ENCODE measurements around the gene BAAT. TPM values are rescaled to one million over a fixed set of nuclear protein-coding genes. Genes with fewer than 3 reads are reported as not detected.

The BAAT gene
- total and polyA plus RNA-seq, 2 experiments from 2014 or later, result 0.19 TPM; not detected in 1

- no peak overlapping the region for H3K27ac ChIP-seq
- 78 to 79% methylated on average over 3 of the region's 3 CpGs for WGBS, 2 experiments (ENCODE audit: low coverage in 1 of 2, low lambda C conversion rate in 2 of 2, missing lambda C conversion rate in 2 of 2)
- no peaks in the 10 kb centered on the region for H3K36me3 ChIP-seq (ENCODE audit: low read depth)
- peaks cover 16% of the 10 kb centered on the region for H3F3A ChIP-seq (ENCODE audit: insufficient read depth)
- H3K9me2 ChIP-seq (ENCODE audit: insufficient read depth), result no peaks in the 10 kb centered on the region
- H3K9ac ChIP-seq, result no peak overlapping the region
- no peaks in the 10 kb centered on the region for H3K79me2 ChIP-seq (ENCODE audit: insufficient read depth)
- no peaks in the 10 kb centered on the region for H3K9me3 ChIP-seq (ENCODE audit: low read depth)
- peaks cover 20% of the 10 kb centered on the region for H3K4me1 ChIP-seq (ENCODE audit: insufficient read depth)
- DNase-seq, result no peak
- TF ChIP-seq EZH2phosphoT487 (IDR thresholded peaks at IDR 0.05; ENCODE audit: insufficient read depth, low read depth) (no peak), EZH2 (IDR thresholded peaks at IDR 0.05; ENCODE audit: insufficient read depth, poor library complexity, severe bottlenecking) (no peak)
- H3K4me2 ChIP-seq (ENCODE audit: unreplicated experiment), result no peak overlapping the region
- no peak overlapping the region for H3K4me3 ChIP-seq
- H2AFZ ChIP-seq, result no peak overlapping the region
- H3K27me3 ChIP-seq (replicated peaks; ENCODE audit: insufficient read depth), result no peaks in the 10 kb centered on the region
- in situ Hi-C loops (cut with MboI), result no loop called here
- no peaks in the 10 kb centered on the region for H4K20me1 ChIP-seq (ENCODE audit: insufficient read depth)
Observed at GRCh38 chr9:101381118-101381517, 3.7 kb downstream of the BAAT start.

- Histone ChIP-seq H3K4me2 (ENCODE audit: unreplicated experiment) (no peak overlapping the region), H2AFZ (no peak overlapping the region), H3K9ac (no peak overlapping the region), H3K4me3 (no peak overlapping the region), H3K79me2 (ENCODE audit: insufficient read depth) (no peaks in the 10 kb centered on the region), H3K4me1 (ENCODE audit: insufficient read depth) (peaks cover 26% of the 10 kb centered on the region), H3K27ac (no peak overlapping the region), H3K9me2 (ENCODE audit: insufficient read depth) (no peaks in the 10 kb centered on the region), H3K36me3 (ENCODE audit: low read depth) (no peaks in the 10 kb centered on the region), H3F3A (ENCODE audit: insufficient read depth) (peaks cover 21% of the 10 kb centered on the region), H3K9me3 (ENCODE audit: low read depth) (no peaks in the 10 kb centered on the region), H4K20me1 (ENCODE audit: insufficient read depth) (no peaks in the 10 kb centered on the region), H3K27me3 (replicated peaks; ENCODE audit: insufficient read depth) (no peaks in the 10 kb centered on the region)
- in situ Hi-C loops (cut with MboI), result no loop called here
- TF ChIP-seq EZH2phosphoT487 (IDR thresholded peaks at IDR 0.05; ENCODE audit: insufficient read depth, low read depth), result no peak
- TF ChIP-seq EZH2 (IDR thresholded peaks at IDR 0.05; ENCODE audit: insufficient read depth, poor library complexity, severe bottlenecking), result no peak
- no peak for DNase-seq
Observed at GRCh38 chr9:101380295-101380694, 4.5 kb downstream of the BAAT start.

GRCh38 chr9:101376111-101376848, 8.5 kb downstream of the BAAT start:
- Histone ChIP-seq H3K4me3 (no peak overlapping the region), H3K4me2 (ENCODE audit: unreplicated experiment) (peak overlapping the region; percentile 58), H4K20me1 (ENCODE audit: insufficient read depth) (no peaks in the 10 kb centered on the region), H3K79me2 (ENCODE audit: insufficient read depth) (no peaks in the 10 kb centered on the region), H3K9me3 (ENCODE audit: low read depth) (no peaks in the 10 kb centered on the region), H3K27ac (peak overlapping the region; percentile 72), H3K4me1 (ENCODE audit: insufficient read depth) (peaks cover 25% of the 10 kb centered on the region), H3K27me3 (replicated peaks; ENCODE audit: insufficient read depth) (no peaks in the 10 kb centered on the region), H3K36me3 (ENCODE audit: low read depth) (no peaks in the 10 kb centered on the region), H3K9ac (0 out of 2 replicates have a peak overlapping the region, but pooled peaks have one; percentile 16), H3F3A (ENCODE audit: insufficient read depth) (peaks cover 21% of the 10 kb centered on the region), H3K9me2 (ENCODE audit: insufficient read depth) (no peaks in the 10 kb centered on the region; the same call in 1 of the 2 replicates), H2AFZ (0 out of 2 replicates have a peak overlapping the region, but pooled peaks have one; percentile 13)
- 0 out of 2 replicates have a peak, but pooled peaks have one; percentile 31 for TF ChIP-seq EZH2phosphoT487 (IDR thresholded peaks at IDR 0.05; ENCODE audit: insufficient read depth, low read depth)
- no peak for TF ChIP-seq EZH2 (IDR thresholded peaks at IDR 0.05; ENCODE audit: insufficient read depth, poor library complexity, severe bottlenecking)
- DNase-seq, result peak; percentile 95
- in situ Hi-C loops (cut with MboI), result no loop called here
- 7 to 9% methylated on average over 6 of the region's 6 CpGs for WGBS, 2 experiments (ENCODE audit: low coverage in 1 of 2, low lambda C conversion rate in 2 of 2, missing lambda C conversion rate in 2 of 2)

- Histone ChIP-seq H3K4me2 (ENCODE audit: unreplicated experiment) (peak overlapping the region; percentile 57), H3K4me1 (ENCODE audit: insufficient read depth) (peaks cover 25% of the 10 kb centered on the region), H3K36me3 (ENCODE audit: low read depth) (no peaks in the 10 kb centered on the region), H2AFZ (no peak overlapping the region), H3F3A (ENCODE audit: insufficient read depth) (peaks cover 21% of the 10 kb centered on the region), H3K4me3 (no peak overlapping the region), H4K20me1 (ENCODE audit: insufficient read depth) (no peaks in the 10 kb centered on the region), H3K9me2 (ENCODE audit: insufficient read depth) (no peaks in the 10 kb centered on the region; the same call in 1 of the 2 replicates), H3K27ac (peak overlapping the region; percentile 72), H3K27me3 (replicated peaks; ENCODE audit: insufficient read depth) (no peaks in the 10 kb centered on the region), H3K9me3 (ENCODE audit: low read depth) (no peaks in the 10 kb centered on the region), H3K9ac (no peak overlapping the region), H3K79me2 (ENCODE audit: insufficient read depth) (no peaks in the 10 kb centered on the region)
- TF ChIP-seq EZH2phosphoT487 (IDR thresholded peaks at IDR 0.05; ENCODE audit: insufficient read depth, low read depth), result no peak
- TF ChIP-seq EZH2 (IDR thresholded peaks at IDR 0.05; ENCODE audit: insufficient read depth, poor library complexity, severe bottlenecking), result no peak
- WGBS, 2 experiments (ENCODE audit: low coverage in 1 of 2, low lambda C conversion rate in 2 of 2, missing lambda C conversion rate in 2 of 2), result 92 to 94% methylated on average over 12 of the region's 12 CpGs
- no peak for DNase-seq
- in situ Hi-C loops (cut with MboI), result no loop called here
Observed at GRCh38 chr9:101375546-101375945, 9.3 kb downstream of the BAAT start.
